K562 (cell line): Measurements from ENCODE around the gene NHLH2. TPM values are rescaled to one million over a fixed set of nuclear protein-coding genes. Genes with fewer than 3 reads are reported as not detected.

ENCODE experiments used
- ATAC-seq: fragments of 200-7000 bp; cut with Tn5 transposase; 3 replicates; pipeline ENCODE4 v1.9.1; 2020; ENCODE audit warnings: moderate library complexity
- BruUV-seq: library from RNA; stranded (reverse); fragments of 400-500 nt; replicated peaks from 2 replicates; lab custom pipeline; 2021; lab: Mats Ljungman, UMichigan
- CTCF ChIA-PET: fragments of 300-600 bp; formaldehyde crosslinking; extraction: SDS; loops from one replicate; lab custom pipeline; 2021; ENCODE audit warnings: low intra/inter-chr PET ratio; lab: Yijun Ruan, JAX
- POLR2A ChIA-PET: fragments of 300-600, 350-650 bp; sonication (Branson Sonifier 250); formaldehyde crosslinking; extraction: SDS; loops from one replicate; lab custom pipeline; 2021; ENCODE audit warnings: antibody characterized with exemption, inconsistent platforms; lab: Yijun Ruan, JAX
- DNase-seq, 4 experiments: peaks; one replicate each; pipeline versions ENCODE4 v3.0.0 to v3.0.0-alpha.2; 2011 to 2018; ENCODE audit warnings: low spot score in 3 of 4, mixed read lengths in 3 of 4; ENCODE audit errors: extremely low read depth in 1 of 4
- FAIRE-seq: peaks from 2 replicates; lab custom pipeline; 2011; peaks lifted over from hg19 to GRCh38; lab: Jason Lieb, UNC
- H2AFZ ChIP-seq: 2 replicates; pipeline ENCODE4 v1.6.0; 2011; ENCODE audit warnings: low read depth, low read length, control low read depth, inconsistent platforms
- H3K27ac ChIP-seq: fragments of 200-600 bp; 3 replicates; pipeline ENCODE4 v1.8.0; 2011; ENCODE audit warnings: low read depth, mild to moderate bottlenecking, control low read depth, inconsistent platforms, low read length, moderate library complexity, mixed read lengths; ENCODE audit errors: extremely low read depth
- H3K27me3 ChIP-seq, 2 experiments: fragments of 300-600 bp in 1 of 2; 2 replicates in 1 of 2; 3 replicates in 1 of 2; pipeline versions ENCODE4 v1.6.0 to v1.8.0; 2011; ENCODE audit warnings: inconsistent platforms in 2 of 2, low read length in 2 of 2, mild to moderate bottlenecking in 1 of 2, mixed read lengths in 1 of 2, moderate library complexity in 1 of 2; ENCODE audit not compliant: control insufficient read depth in 2 of 2, insufficient read depth in 2 of 2
- H3K36me3 ChIP-seq: fragments of 300-600 bp; 3 replicates; pipeline ENCODE4 v1.8.0; 2011; ENCODE audit warnings: mild to moderate bottlenecking, low read length, inconsistent platforms; ENCODE audit not compliant: control insufficient read depth, insufficient read depth
- H3K4me1 ChIP-seq, 2 experiments: fragments of 200-600 bp in 1 of 2; replicated peaks in 1 of 2; 2 replicates in 1 of 2; 3 replicates in 1 of 2; pipeline versions ENCODE4 v1.5.1 to v1.8.0; 2011; ENCODE audit warnings: inconsistent platforms in 2 of 2, low read length in 2 of 2, mild to moderate bottlenecking in 1 of 2, mixed read lengths in 1 of 2, moderate library complexity in 1 of 2; ENCODE audit not compliant: control insufficient read depth in 2 of 2, insufficient read depth in 2 of 2
- H3K4me2 ChIP-seq: 2 replicates; pipeline ENCODE4 v1.6.1; 2011; ENCODE audit warnings: low read length, control low read depth, inconsistent platforms, mixed read lengths; ENCODE audit not compliant: insufficient read depth
- H3K4me3 ChIP-seq: fragments of 200-600 bp; sonication (generic), shearing (Covaris generic); 2 replicates; pipeline ENCODE4 v1.5.1; 2016; ENCODE audit warnings: control low read depth, inconsistent platforms
- H3K79me2 ChIP-seq: fragments of 200-600 bp; 3 replicates; pipeline ENCODE4 v1.8.0; 2011; ENCODE audit warnings: low read length, inconsistent platforms; ENCODE audit not compliant: control insufficient read depth, insufficient read depth
- H3K9ac ChIP-seq, 2 experiments: 2 replicates each; pipeline versions ENCODE4 v1.6.0 to v1.6.1; 2011; ENCODE audit warnings: low read depth in 2 of 2, low read length in 2 of 2, control low read depth in 1 of 2, inconsistent platforms in 1 of 2, mild to moderate bottlenecking in 1 of 2, mixed read lengths in 1 of 2; ENCODE audit not compliant: insufficient read depth in 1 of 2
- H3K9me1 ChIP-seq: one replicate; pipeline ENCODE4 v1.6.0; 2011; ENCODE audit warnings: inconsistent platforms, mild to moderate bottlenecking, low read length, moderate library complexity; ENCODE audit not compliant: control insufficient read depth, insufficient read depth
- H3K9me3 ChIP-seq: replicated peaks from 2 replicates; pipeline ENCODE4 v1.5.1; 2011; ENCODE audit warnings: low read depth, low read length, inconsistent platforms; ENCODE audit not compliant: control insufficient read depth, insufficient read depth
- H4K20me1 ChIP-seq: replicated peaks from 2 replicates; pipeline ENCODE4 v1.6.1; 2011; ENCODE audit warnings: low read length, inconsistent platforms, mixed read lengths; ENCODE audit not compliant: control insufficient read depth, insufficient read depth
- WGBS: fragments of 100-300 bp; shearing (Covaris generic); methylation state at CpG from one replicate; pipeline ENCODE4 v1.1.6; 2016; ENCODE audit warnings: low coverage, mixed read lengths; ENCODE audit not compliant: insufficient coverage; ENCODE audit errors: missing lambda C conversion rate; 5-methylcytosine and 5-hydroxymethylcytosine counted together
- in situ Hi-C: fragments of 300-500 bp; cut with MboI; formaldehyde crosslinking; loops from 4 replicates; pipeline ENCODE4 v1.15.0; 2018; ENCODE audit warnings: inconsistent platforms, mixed read lengths
- intact Hi-C: fragments of 100-400 bp; cut with micrococcal nuclease; formaldehyde crosslinking; loops from 2 replicates; pipeline ENCODE4 v1.14.2; 2022
- polyA plus RNA-seq, 8 experiments: library from polyadenylated mRNA; depleted of rRNA in 4 of 8; stranded (reverse) in 5 of 8; unstranded in 3 of 8; fragments of >200 nt; fragmentation: Nextera tagmentation in 2 of 8; fragmentation: Illumina TruSeq in 1 of 8; extraction: Ambion mirVana in 2 of 8; extraction: Trizol in 1 of 8; gene quantifications; 2 replicates each; pipeline versions ENCODE4 v1.2.1 to v1.2.3, GENCODE V29; 2011 to 2014; ENCODE audit warnings: inconsistent platforms in 1 of 8, missing spikeins in 1 of 8
- total RNA-seq, 7 experiments: library from RNA; depleted of rRNA in 6 of 7; stranded (reverse); fragments of >200 nt in 6 of 7; fragmentation: Illumina TruSeq in 2 of 7; extraction: Trizol in 2 of 7; gene quantifications; 2 replicates each; pipeline versions ENCODE4 v1.2.1 to v1.2.3, GENCODE V29; 2011 to 2021; ENCODE audit warnings: low replicate concordance in 1 of 7
- TF ChIP-seq, protein P1 (sequence below), 2 experiments: fragments of 450-650 bp; formaldehyde crosslinking in 1 of 2; IDR thresholded peaks; 2 replicates each; pipeline versions ENCODE4 v1.4.0 to v1.6.1; 2014 to 2020; ENCODE audit warnings: mild to moderate bottlenecking in 2 of 2, borderline replicate concordance in 1 of 2, low read depth in 1 of 2
- TF ChIP-seq, protein P2 (sequence below): conservative IDR thresholded peaks from 2 replicates; pipeline ENCODE4 v1.6.1; 2011; ENCODE audit warnings: low read depth, mild to moderate bottlenecking, low read length; ENCODE audit not compliant: control insufficient read depth

The NHLH2 gene
- total and polyA plus RNA-seq, 9 of the 15 experiments (the other 6 are each of a cell fraction or from before 2014, with no cell fraction given) = not detected

GRCh38 chr1:115879977-115880376 lies 39.1 kb upstream of the NHLH2 start (continued):
- TF ChIP-seq, protein P1, sequence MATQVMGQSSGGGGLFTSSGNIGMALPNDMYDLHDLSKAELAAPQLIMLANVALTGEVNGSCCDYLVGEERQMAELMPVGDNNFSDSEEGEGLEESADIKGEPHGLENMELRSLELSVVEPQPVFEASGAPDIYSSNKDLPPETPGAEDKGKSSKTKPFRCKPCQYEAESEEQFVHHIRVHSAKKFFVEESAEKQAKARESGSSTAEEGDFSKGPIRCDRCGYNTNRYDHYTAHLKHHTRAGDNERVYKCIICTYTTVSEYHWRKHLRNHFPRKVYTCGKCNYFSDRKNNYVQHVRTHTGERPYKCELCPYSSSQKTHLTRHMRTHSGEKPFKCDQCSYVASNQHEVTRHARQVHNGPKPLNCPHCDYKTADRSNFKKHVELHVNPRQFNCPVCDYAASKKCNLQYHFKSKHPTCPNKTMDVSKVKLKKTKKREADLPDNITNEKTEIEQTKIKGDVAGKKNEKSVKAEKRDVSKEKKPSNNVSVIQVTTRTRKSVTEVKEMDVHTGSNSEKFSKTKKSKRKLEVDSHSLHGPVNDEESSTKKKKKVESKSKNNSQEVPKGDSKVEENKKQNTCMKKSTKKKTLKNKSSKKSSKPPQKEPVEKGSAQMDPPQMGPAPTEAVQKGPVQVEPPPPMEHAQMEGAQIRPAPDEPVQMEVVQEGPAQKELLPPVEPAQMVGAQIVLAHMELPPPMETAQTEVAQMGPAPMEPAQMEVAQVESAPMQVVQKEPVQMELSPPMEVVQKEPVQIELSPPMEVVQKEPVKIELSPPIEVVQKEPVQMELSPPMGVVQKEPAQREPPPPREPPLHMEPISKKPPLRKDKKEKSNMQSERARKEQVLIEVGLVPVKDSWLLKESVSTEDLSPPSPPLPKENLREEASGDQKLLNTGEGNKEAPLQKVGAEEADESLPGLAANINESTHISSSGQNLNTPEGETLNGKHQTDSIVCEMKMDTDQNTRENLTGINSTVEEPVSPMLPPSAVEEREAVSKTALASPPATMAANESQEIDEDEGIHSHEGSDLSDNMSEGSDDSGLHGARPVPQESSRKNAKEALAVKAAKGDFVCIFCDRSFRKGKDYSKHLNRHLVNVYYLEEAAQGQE (IDR thresholded peaks at IDR 0.05; ENCODE audit: borderline replicate concordance) = 0 out of 2 replicates have a peak, but pooled peaks have one; percentile 22
- TF ChIP-seq, protein P1 (CRISPR knock-in tag; IDR thresholded peaks at IDR 0.05; ENCODE audit: low read depth) = no peak

- intact Hi-C loops (no loop called here), in situ Hi-C loops (no loop called here)
- Histone ChIP-seq H3K27me3 (peaks cover 5 to 19% of the 10 kb centered on the region in 2 experiments; a peak in 3 of 5 replicates), H3K9ac (no peak overlapping the region), H2AFZ (no peak overlapping the region), H3K4me1 (no peaks in the 10 kb centered on the region), H3K79me2 (no peaks in the 10 kb centered on the region), H3K36me3 (no peaks in the 10 kb centered on the region), H3K9me3 (no peaks in the 10 kb centered on the region), H3K9me1 (no peaks in the 10 kb centered on the region), H4K20me1 (no peaks in the 10 kb centered on the region), H3K4me3 (no peak overlapping the region), H3K4me2 (no peak overlapping the region), H3K27ac (no peak overlapping the region)
- POLR2A ChIA-PET = interaction anchor here (1.5 kb wide), 1 partner anchor 9 kb away, joined by 5 read pairs; no protein-coding TSS in a partner anchor
- no TSS peak for BruUV-seq
- TF ChIP-seq, protein P2, sequence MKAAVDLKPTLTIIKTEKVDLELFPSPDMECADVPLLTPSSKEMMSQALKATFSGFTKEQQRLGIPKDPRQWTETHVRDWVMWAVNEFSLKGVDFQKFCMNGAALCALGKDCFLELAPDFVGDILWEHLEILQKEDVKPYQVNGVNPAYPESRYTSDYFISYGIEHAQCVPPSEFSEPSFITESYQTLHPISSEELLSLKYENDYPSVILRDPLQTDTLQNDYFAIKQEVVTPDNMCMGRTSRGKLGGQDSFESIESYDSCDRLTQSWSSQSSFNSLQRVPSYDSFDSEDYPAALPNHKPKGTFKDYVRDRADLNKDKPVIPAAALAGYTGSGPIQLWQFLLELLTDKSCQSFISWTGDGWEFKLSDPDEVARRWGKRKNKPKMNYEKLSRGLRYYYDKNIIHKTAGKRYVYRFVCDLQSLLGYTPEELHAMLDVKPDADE = no peak
- DNase-seq (no peak), ATAC-seq (no peak), FAIRE-seq (no peak)
- CTCF ChIA-PET = no interaction called here
- WGBS = 6% methylated on average over 3 of the region's 5 CpGs
These were observed 36.6 kb upstream of the NHLH2 start for GRCh38 chr1:115877511-115877910.
